Type B pancreatic cell (in vitro differentiated cells): Measurements from ENCODE around the gene ANGPTL5. TPM values are rescaled to one million over a fixed set of nuclear protein-coding genes. Genes with fewer than 3 reads are reported as not detected.

Source experiments
- DNase-seq: peaks from one replicate; pipeline ENCODE4 v3.0.0; 2021; ENCODE audit warnings: mixed read lengths; ENCODE audit not compliant: unreplicated experiment; ENCODE audit errors: extremely low spot score
- H3K27ac Mint-ChIP-seq: 2 replicates; pipeline ENCODE4 v1.8.0; 2021; ENCODE audit warnings: mild to moderate bottlenecking, mixed read lengths
- H3K27me3 Mint-ChIP-seq: 2 replicates; pipeline ENCODE4 v1.8.0; 2021; ENCODE audit warnings: mixed read lengths
- H3K36me3 Mint-ChIP-seq: 2 replicates; pipeline ENCODE4 v1.8.0; 2021; ENCODE audit warnings: mixed read lengths
- H3K4me1 Mint-ChIP-seq: one replicate; pipeline ENCODE4 v1.8.0; 2021; ENCODE audit warnings: mixed read lengths; ENCODE audit not compliant: unreplicated experiment
- H3K4me3 Mint-ChIP-seq: 2 replicates; pipeline ENCODE4 v1.8.0; 2021; ENCODE audit warnings: mild to moderate bottlenecking, mixed read lengths
- H3K9me3 Mint-ChIP-seq: 2 replicates; pipeline ENCODE4 v1.8.0; 2021; ENCODE audit warnings: mixed read lengths
- CTCF ChIP-seq: fragments of 200-600 bp; sonication (generic); conservative IDR thresholded peaks from 2 replicates; pipeline ENCODE4 v1.5.0; 2021; ENCODE audit warnings: antibody characterized with exemption, mild to moderate bottlenecking
- total RNA-seq: library from RNA; stranded (reverse); gene quantifications from 2 replicates; pipeline ENCODE4 v1.2.1, GENCODE V29; 2021; ENCODE audit warnings: low replicate concordance

ANGPTL5 gene
- total RNA-seq, 1 donor from 2014 or later, result not detected

- Mint-ChIP-seq H3K9me3 (no peaks in the 10 kb centered on the region), H3K27ac (no peak overlapping the region), H3K36me3 (no peaks in the 10 kb centered on the region), H3K4me1 (no peaks in the 10 kb centered on the region), H3K27me3 (no peaks in the 10 kb centered on the region), H3K4me3 (no peak overlapping the region)
- TF ChIP-seq CTCF, result no peak
- DNase-seq, result no peak
Observed at GRCh38 chr11:101923554-101923953, 7.2 kb upstream of the ANGPTL5 start.

- Mint-ChIP-seq H3K36me3 (no peaks in the 10 kb centered on the region), H3K27ac (no peak overlapping the region), H3K4me1 (peaks cover 3% of the 10 kb centered on the region), H3K27me3 (no peaks in the 10 kb centered on the region), H3K4me3 (no peak overlapping the region), H3K9me3 (no peaks in the 10 kb centered on the region)
- no peak for DNase-seq
- TF ChIP-seq CTCF, result no peak
Observed at GRCh38 chr11:101920992-101921391, 4.7 kb upstream of the ANGPTL5 start.

GRCh38 chr11:101917226-101917625, 904 bp upstream of the ANGPTL5 start:
- no peak for DNase-seq
- no peak for TF ChIP-seq CTCF
- Mint-ChIP-seq H3K27ac (no peak overlapping the region), H3K4me3 (no peak overlapping the region), H3K36me3 (no peaks in the 10 kb centered on the region), H3K27me3 (no peaks in the 10 kb centered on the region), H3K4me1 (peaks cover 15% of the 10 kb centered on the region), H3K9me3 (no peaks in the 10 kb centered on the region)

- H3K4me3 Mint-ChIP-seq, result peak overlapping the region; percentile 95
- DNase-seq, result no peak
- no peak for TF ChIP-seq CTCF
- H3K4me1 Mint-ChIP-seq, result peaks cover 15% of the 10 kb centered on the region
- H3K9me3 Mint-ChIP-seq, result no peaks in the 10 kb centered on the region
- peak overlapping the region; percentile 63 for H3K27ac Mint-ChIP-seq
- H3K36me3 Mint-ChIP-seq, result no peaks in the 10 kb centered on the region
- no peaks in the 10 kb centered on the region for H3K27me3 Mint-ChIP-seq
Observed at GRCh38 chr11:101915791-101916291, 481 bp downstream of the ANGPTL5 start.

GRCh38 chr11:101914738-101915426, 1.4 kb downstream of the ANGPTL5 start, which contains the start of gene CEP126:
Gene CEP126 (plus strand): TSS chr11:101915010. CDS start chr11:101915285, 275 bp downstream.
- no peaks in the 10 kb centered on the region for H3K9me3 Mint-ChIP-seq
- DNase-seq, result peak; percentile 95
- H3K36me3 Mint-ChIP-seq, result no peaks in the 10 kb centered on the region
- peak within 1 kb of the TSS; percentile 63 for H3K27ac Mint-ChIP-seq
- peak within 1 kb of the TSS; percentile 95 for H3K4me3 Mint-ChIP-seq
- TF ChIP-seq CTCF, result peak; percentile 46
- H3K4me1 Mint-ChIP-seq, result peaks cover 15% of the 10 kb centered on the region
- H3K27me3 Mint-ChIP-seq, result no peaks in the 10 kb centered on the region
